ENCODE data around the gene NSUN3.

DNA sequence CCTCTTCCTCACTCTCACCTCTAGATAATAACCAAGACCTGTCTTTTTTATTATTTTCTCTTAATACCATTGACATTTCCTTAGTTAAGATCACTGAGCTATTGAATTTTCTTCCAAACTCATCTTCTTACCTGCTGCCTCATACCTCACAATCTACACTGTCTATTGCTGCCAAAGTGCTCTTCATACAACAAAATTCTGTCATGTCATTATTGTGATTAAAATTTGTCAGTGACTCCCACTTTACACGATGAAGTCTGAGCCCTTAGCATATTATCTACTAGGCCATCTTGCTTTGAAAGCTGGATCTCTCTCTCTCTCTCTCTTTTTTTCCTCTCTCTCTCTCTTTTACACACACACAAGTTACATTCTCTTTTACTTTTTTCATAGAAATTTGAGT is 73.3 kb downstream of the NSUN3 start:
- TF ChIP-seq, protein P1, sequence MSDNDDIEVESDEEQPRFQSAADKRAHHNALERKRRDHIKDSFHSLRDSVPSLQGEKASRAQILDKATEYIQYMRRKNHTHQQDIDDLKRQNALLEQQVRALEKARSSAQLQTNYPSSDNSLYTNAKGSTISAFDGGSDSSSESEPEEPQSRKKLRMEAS (IDR thresholded peaks at IDR 0.05; ENCODE audit: low read depth), result no peak
- TF ChIP-seq TAF1 (IDR thresholded peaks at IDR 0.05; ENCODE audit: borderline replicate concordance, low read depth, low read length) (no peak), SMC3 (IDR thresholded peaks at IDR 0.05; ENCODE audit: low read depth, low read length) (no peak), POLR2AphosphoS5 (IDR thresholded peaks at IDR 0.05; ENCODE audit: low read depth, low read length) (no peak), ELF1 (IDR thresholded peaks at IDR 0.05) (no peak), TCF12 (IDR thresholded peaks at IDR 0.05) (no peak), JUND (IDR thresholded peaks at IDR 0.05) (no peak), FOXJ3 (CRISPR knock-in tag; IDR thresholded peaks at IDR 0.05) (no peak), NRF1 (IDR thresholded peaks at IDR 0.05; ENCODE audit: low read depth, low read length) (no peak), EZH2phosphoT487 (IDR thresholded peaks at IDR 0.05; ENCODE audit: borderline replicate concordance, low read depth) (no peak)
- TF ChIP-seq, protein P2, sequence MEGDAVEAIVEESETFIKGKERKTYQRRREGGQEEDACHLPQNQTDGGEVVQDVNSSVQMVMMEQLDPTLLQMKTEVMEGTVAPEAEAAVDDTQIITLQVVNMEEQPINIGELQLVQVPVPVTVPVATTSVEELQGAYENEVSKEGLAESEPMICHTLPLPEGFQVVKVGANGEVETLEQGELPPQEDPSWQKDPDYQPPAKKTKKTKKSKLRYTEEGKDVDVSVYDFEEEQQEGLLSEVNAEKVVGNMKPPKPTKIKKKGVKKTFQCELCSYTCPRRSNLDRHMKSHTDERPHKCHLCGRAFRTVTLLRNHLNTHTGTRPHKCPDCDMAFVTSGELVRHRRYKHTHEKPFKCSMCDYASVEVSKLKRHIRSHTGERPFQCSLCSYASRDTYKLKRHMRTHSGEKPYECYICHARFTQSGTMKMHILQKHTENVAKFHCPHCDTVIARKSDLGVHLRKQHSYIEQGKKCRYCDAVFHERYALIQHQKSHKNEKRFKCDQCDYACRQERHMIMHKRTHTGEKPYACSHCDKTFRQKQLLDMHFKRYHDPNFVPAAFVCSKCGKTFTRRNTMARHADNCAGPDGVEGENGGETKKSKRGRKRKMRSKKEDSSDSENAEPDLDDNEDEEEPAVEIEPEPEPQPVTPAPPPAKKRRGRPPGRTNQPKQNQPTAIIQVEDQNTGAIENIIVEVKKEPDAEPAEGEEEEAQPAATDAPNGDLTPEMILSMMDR (IDR thresholded peaks at IDR 0.05), result no peak
- TF ChIP-seq, protein P3, sequence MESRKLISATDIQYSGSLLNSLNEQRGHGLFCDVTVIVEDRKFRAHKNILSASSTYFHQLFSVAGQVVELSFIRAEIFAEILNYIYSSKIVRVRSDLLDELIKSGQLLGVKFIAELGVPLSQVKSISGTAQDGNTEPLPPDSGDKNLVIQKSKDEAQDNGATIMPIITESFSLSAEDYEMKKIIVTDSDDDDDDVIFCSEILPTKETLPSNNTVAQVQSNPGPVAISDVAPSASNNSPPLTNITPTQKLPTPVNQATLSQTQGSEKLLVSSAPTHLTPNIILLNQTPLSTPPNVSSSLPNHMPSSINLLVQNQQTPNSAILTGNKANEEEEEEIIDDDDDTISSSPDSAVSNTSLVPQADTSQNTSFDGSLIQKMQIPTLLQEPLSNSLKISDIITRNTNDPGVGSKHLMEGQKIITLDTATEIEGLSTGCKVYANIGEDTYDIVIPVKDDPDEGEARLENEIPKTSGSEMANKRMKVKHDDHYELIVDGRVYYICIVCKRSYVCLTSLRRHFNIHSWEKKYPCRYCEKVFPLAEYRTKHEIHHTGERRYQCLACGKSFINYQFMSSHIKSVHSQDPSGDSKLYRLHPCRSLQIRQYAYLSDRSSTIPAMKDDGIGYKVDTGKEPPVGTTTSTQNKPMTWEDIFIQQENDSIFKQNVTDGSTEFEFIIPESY (IDR thresholded peaks at IDR 0.05; ENCODE audit: borderline replicate concordance, low read depth), result no peak
- TF ChIP-seq, protein P4, sequence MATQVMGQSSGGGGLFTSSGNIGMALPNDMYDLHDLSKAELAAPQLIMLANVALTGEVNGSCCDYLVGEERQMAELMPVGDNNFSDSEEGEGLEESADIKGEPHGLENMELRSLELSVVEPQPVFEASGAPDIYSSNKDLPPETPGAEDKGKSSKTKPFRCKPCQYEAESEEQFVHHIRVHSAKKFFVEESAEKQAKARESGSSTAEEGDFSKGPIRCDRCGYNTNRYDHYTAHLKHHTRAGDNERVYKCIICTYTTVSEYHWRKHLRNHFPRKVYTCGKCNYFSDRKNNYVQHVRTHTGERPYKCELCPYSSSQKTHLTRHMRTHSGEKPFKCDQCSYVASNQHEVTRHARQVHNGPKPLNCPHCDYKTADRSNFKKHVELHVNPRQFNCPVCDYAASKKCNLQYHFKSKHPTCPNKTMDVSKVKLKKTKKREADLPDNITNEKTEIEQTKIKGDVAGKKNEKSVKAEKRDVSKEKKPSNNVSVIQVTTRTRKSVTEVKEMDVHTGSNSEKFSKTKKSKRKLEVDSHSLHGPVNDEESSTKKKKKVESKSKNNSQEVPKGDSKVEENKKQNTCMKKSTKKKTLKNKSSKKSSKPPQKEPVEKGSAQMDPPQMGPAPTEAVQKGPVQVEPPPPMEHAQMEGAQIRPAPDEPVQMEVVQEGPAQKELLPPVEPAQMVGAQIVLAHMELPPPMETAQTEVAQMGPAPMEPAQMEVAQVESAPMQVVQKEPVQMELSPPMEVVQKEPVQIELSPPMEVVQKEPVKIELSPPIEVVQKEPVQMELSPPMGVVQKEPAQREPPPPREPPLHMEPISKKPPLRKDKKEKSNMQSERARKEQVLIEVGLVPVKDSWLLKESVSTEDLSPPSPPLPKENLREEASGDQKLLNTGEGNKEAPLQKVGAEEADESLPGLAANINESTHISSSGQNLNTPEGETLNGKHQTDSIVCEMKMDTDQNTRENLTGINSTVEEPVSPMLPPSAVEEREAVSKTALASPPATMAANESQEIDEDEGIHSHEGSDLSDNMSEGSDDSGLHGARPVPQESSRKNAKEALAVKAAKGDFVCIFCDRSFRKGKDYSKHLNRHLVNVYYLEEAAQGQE (IDR thresholded peaks at IDR 0.05; ENCODE audit: low read depth, low read length), result no peak
